Activated CD4-positive, alpha-beta T cell treated with anti-CD3 and anti-CD28 coated beads, Interleukin-2, amount 50 U/mL, for 4 hours (primary cell): ENCODE results near the gene ZC3H4.

Source experiments
- DNase-seq, 2 experiments: peaks; one replicate each; pipeline ENCODE4 v3.0.0-alpha.2; 2020

Gene ZC3H4

GRCh38 chr19:47132194-47132852, 18.7 kb upstream of the ZC3H4 start:
- no peak for DNase-seq

DNA sequence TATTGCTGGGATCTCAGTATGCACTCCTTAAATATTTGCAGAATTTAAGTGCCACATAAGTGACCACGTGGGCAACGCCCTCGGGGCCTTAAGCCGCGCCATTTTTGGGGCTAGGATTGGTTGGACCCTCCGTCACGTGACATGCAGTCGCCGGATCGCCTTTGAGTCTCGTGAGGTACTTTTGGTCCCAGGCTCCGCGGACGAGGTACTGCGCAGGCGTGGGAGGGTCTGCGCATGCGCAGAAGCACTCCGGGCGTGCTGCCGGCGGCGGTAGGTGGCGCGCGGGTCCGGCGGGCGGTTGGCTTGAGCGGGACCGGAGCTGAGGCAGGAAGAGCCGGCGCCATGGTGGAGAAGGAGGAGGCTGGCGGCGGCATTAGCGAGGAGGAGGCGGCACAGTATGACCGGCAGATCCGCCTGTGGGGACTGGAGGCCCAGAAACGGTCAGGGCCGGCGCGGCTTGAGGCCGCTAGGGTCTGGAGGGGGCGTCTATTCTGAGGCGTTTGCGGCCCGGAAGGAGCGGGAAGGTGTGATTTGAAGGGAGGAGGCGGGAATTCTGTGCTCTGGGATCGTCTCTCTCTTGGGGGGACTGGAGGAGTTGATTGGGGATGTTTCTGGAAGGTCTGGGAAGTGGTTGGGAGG, 17.1 kb upstream of the ZC3H4 start, which contains the start of gene SAE1:
Gene SAE1 (plus strand): TSS at position 247 of the 639 bp plus-strand sequence. CDS start 96 bp downstream, at position 343.
- peak; percentile 89 to 92 for DNase-seq

GRCh38 chr19:47130120-47130588, 16.6 kb upstream of the ZC3H4 start:
- no peak for DNase-seq

DNA sequence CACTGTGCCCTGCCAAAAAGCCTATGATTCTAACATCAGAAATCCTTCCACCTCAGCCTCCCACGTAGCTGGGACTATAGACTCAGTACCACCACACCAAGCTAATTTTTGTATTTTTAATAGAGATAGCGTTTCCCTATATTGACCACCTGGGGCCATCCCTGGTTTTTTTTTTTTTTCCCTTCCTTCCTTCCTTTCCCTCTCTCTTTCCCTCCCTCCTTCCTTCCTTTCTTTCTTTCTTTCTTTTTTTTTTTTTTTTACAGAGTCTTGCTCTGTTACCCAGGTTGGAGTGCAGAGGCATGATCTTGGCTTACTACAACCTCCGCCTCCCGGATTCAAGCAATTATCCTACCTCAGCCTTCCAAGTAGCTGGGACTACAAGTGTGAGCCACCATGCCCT, 16.0 kb upstream of the ZC3H4 start:
- no peak for DNase-seq

GRCh38 chr19:47125669-47125938, 12.0 kb upstream of the ZC3H4 start:
- no peak for DNase-seq

GRCh38 chr19:47124937-47125668, 11.5 kb upstream of the ZC3H4 start:
- no peak for DNase-seq

DNA sequence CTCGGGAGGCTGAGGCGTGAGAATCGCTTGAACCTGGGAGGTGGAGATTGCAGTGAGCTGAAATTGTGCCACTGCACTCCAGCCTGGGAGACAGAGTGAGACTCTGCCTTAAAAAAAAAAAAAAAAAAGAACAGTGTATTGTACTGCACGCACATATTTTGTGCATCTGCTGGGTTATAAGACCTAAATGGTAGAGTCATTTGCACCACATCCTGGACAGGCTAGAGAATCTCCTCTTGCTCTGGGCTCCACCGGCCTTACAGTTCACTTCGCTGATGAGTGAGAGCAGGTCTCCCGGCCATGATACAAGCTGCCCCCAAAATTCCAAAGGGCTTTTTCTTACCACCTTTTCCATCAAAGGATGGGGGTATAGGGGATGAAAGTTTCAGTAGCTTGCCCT, 9.8 kb upstream of the ZC3H4 start:
- DNase-seq = no peak

DNA sequence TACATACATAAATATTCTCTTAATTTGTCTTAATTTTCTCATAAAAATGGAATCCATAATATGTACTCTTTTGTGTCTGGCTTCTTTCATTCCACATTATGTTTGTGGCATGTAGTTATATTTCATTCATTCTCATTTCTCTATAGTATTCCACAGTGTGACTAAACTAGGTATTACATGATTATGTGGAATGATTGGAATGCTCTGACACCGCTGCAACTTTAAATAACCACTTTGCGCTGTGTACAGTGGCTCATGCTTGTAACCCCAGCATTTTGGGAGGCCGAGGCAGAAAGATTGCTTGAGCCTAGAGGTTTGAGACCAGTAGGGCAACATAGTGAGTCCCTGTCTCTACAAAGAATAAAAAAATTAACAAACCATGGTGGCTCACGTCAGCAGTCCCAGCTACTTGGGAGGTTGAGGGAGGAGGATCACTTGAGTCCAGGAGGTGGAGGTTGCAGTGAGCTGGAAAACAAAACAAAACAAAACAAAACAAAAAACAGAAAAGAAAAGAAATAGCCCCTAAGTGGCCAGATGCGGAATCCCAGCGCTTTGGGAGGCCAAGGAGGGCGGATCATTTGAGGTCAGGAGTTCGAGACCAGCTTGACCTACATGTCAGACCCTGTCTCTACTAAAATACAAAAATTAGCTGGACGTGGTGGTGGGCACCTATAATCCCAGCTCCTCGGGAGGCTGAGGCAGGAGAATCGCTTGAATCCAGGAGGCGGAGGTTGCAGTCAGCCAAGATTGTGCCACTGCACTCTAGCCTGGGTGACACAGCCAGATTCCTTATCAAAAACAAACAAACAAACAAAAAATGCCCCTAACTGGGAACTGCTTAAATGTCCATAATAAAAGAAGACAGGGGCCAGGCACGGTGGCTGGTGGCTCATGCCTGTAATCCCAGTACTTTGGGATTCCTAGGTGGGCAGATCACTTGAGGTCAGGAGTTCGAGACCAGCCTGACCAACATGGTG, 9.1 kb upstream of the ZC3H4 start:
- no peak for DNase-seq

DNA sequence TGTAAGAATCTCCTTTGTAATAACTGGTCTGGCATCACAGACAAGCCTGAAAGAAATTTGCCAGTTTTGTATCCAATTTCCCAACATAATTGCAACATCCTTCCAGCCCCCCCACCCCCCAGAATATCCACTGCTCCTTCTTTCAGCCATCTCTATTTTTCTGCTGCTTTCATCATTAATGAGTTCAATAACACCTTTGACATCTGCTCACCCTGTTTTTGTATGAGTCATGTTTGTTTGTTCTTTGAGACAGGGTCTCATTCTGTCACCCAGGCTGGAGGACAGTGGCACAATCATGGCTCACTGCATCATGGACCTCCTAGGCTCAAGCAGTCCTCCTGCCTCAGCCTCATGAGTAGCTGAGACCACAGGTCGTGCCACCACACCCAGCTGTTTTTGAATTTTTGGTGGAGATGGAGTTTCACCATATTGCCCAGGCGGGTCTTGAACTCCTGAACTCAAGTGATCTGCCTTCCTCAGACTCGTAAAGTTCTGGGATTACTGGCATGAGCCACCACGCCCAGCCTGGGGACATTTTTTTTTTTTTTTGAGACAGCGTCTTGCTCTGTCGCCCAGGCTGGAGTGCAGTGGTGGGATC, 7.0 kb upstream of the ZC3H4 start:
- no peak for DNase-seq

- DNase-seq = no peak
Measured at GRCh38 chr19:47113850-47114651, 475 bp upstream of the ZC3H4 start.

GRCh38 chr19:47112166-47112996, 1.2 kb downstream of the ZC3H4 start:
- DNase-seq = peak; percentile 89 to 91

DNA sequence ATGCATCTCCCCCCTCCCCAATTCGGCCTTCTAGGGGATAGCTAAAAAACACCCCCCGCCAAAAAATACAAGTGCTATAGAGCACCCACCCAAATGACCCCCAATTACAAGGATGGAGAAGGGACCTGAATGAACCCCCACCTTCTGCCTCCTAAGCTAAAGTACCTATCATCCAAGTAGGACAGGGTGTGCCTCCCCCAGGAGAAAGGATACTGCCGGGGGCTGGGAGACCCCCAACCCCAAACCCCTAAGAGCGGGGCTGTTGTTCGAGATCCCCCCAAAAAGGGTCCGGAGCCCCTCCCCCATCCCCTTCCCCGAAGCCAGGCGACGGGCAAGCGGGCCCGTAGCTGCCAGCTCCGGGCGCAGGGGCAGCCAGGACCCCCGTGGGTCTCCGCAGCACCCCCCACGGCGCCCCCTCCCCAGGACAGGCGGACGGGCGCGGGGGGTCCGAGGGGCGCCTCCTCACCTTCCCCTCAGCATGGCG, 1.9 kb downstream of the ZC3H4 start:
- DNase-seq = no peak

DNA sequence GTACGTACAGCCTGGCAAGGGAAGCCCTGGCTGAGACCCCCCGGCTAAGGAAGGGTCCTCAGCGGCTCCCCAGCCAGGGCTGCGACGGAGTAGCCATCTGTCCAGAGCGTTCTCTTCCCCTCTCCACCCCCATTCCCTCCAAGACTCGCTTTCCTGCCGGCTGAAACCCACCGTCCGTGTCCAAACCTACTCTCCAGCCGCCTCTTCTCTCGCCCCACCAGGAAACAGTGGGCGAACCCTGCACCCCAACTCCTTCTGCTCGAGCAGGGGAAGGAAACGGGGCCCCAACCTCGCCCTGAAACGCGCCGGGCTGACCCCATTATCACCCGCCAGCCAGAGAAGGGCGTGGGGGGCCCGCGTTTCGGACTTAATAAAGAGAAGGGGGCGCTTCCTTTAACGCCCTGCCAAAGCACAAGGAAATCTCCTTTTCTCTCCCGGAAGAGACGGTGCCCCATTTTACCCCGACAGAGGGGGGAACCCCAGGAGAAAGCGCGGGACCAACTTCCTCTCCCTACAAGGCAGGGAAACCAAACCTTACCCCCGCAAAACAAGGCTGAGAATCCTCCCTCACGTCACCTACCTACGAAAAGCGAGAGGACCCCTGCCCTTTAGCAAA, 2.5 kb downstream of the ZC3H4 start:
- DNase-seq = peak; percentile 24

DNA sequence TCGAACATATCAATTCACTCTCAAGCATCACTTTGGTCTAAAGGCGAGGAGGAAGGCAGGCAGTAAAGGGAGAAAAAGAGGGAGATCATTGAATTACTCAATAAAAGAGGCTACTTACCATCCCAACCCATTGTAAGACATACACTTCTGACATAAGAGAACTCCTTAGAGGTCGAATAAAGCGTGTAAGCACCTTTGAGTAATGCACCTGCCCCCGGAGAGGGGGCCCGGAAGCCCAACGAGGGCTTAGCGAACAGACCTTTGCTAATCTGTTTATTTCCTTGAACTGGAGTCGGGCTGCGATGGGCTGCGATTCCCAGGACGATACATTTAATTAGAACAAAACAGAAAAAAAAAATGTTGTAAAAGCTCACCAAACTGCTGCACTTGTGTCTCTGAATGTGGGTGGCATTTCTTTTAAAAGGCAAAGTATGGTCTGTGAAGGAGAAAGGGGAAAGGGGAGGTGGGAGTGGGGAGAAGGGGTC, 3.0 kb downstream of the ZC3H4 start:
- DNase-seq = peak; percentile 52 to 58

- peak; percentile 42 to 48 for DNase-seq
Measured at GRCh38 chr19:47109541-47110375, 3.8 kb downstream of the ZC3H4 start.

GRCh38 chr19:47109177-47109540, 4.4 kb downstream of the ZC3H4 start:
- DNase-seq = no peak

DNA sequence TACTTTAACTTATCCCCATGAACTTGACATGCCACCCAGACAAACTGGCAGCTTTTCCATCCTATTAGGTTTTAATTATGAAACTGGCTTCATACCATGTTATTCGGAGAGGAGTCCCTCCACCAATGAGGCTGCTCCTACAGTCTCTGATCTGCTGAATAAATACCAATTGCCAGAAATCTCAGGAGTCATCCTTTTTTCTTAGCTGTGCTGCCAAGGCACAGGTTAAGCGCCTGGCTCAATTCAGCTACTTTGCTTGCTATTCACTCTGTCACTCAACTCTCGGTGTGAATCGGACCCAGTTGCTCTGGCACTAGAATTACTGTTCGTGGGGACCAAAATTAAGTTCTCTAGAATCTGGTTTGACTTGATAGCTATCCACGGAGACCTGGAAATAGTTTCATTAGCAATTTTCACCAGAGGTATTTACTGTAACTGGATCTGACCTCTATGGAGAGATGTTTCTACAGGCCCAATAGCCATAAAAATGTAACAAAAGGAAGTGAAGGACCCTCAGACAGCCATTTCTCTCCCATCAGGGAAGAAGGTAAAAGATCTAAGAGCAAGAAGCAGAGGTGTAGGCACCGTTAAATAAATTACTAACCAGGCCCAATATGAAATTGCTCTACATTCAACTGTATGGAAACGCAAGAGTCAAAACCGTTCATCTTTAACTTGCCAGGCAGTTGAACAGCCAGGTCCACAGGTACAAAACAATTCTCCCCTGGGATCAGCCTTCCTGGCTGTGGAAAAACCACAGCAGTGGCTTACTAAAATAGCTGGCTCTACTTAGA, 5.4 kb downstream of the ZC3H4 start:
- no peak for DNase-seq
